WTC11 (cell line): ENCODE data around the gene FBXO4. TPM values are rescaled to one million over a fixed set of nuclear protein-coding genes. Genes with fewer than 3 reads are reported as not detected.

ENCODE experiments used
- ATAC-seq: fragments of 200-7000 bp; cut with Tn5 transposase; 2 replicates; pipeline ENCODE4 v1.10.0; 2021; ENCODE audit warnings: mild to moderate bottlenecking, moderate library complexity
- CTCF ChIA-PET: fragments of 300-600 bp; sonication (Branson Sonifier 250); formaldehyde crosslinking; loops from one replicate; lab custom pipeline; 2021; ENCODE audit warnings: antibody characterized with exemption; lab: Charles Lee
- POLR2A ChIA-PET: fragments of 350-600 bp; sonication (Branson Sonifier 250); formaldehyde crosslinking; loops from one replicate; lab custom pipeline; 2021; ENCODE audit warnings: antibody characterized with exemption; lab: Charles Lee
- DNase-seq: peaks from one replicate; pipeline ENCODE4 v3.0.0; 2021; ENCODE audit warnings: low spot score
- H3K27ac Mint-ChIP-seq: 2 replicates; pipeline ENCODE4 v1.8.0; 2021; ENCODE audit warnings: mixed read lengths
- H3K27me3 Mint-ChIP-seq: 2 replicates; pipeline ENCODE4 v1.8.0; 2021; ENCODE audit warnings: low read depth, mild to moderate bottlenecking, moderate library complexity, mixed read lengths
- H3K36me3 Mint-ChIP-seq: 2 replicates; pipeline ENCODE4 v1.8.0; 2021; ENCODE audit warnings: mixed read lengths
- H3K4me1 Mint-ChIP-seq: 2 replicates; pipeline ENCODE4 v1.8.0; 2022; ENCODE audit warnings: mixed read lengths
- H3K4me3 Mint-ChIP-seq: 2 replicates; pipeline ENCODE4 v1.8.0; 2021; ENCODE audit warnings: mild to moderate bottlenecking, moderate library complexity, mixed read lengths
- H3K9me3 Mint-ChIP-seq: 2 replicates; pipeline ENCODE4 v1.8.0; 2021; ENCODE audit warnings: mixed read lengths
- FOXJ3 ChIP-seq: sonication (generic); formaldehyde crosslinking; IDR thresholded peaks from 2 replicates; pipeline ENCODE4 v1.9.0; 2021; ENCODE audit warnings: missing genetic modification reagents, mild to moderate bottlenecking, borderline replicate concordance
- HMGA2 ChIP-seq: fragments of 250-450 bp; sonication (Bioruptor Pico); IDR thresholded peaks from 2 replicates; pipeline ENCODE4 v1.4.0; 2021; ENCODE audit warnings: mild to moderate bottlenecking, moderate library complexity
- KAT7 ChIP-seq: sonication (generic); formaldehyde crosslinking; IDR thresholded peaks from 2 replicates; pipeline ENCODE4 v1.8.1; 2023; ENCODE audit warnings: missing genetic modification reagents, mild to moderate bottlenecking, borderline replicate concordance
- NR2C2 ChIP-seq: sonication (generic); formaldehyde crosslinking; IDR thresholded peaks from 2 replicates; pipeline ENCODE4 v1.8.0; 2022; ENCODE audit warnings: mild to moderate bottlenecking, missing genetic modification reagents
- SOX15 ChIP-seq: fragments of 250-450 bp; sonication (Bioruptor Pico); IDR thresholded peaks from 2 replicates; pipeline ENCODE4 v1.9.0; 2021; ENCODE audit warnings: mild to moderate bottlenecking
- TEAD1 ChIP-seq: sonication (generic); formaldehyde crosslinking; IDR thresholded peaks from 2 replicates; pipeline ENCODE4 v1.8.0; 2022; ENCODE audit warnings: mild to moderate bottlenecking, missing genetic modification reagents
- TEAD4 ChIP-seq: sonication (generic); formaldehyde crosslinking; IDR thresholded peaks from 2 replicates; pipeline ENCODE4 v1.8.0; 2022; ENCODE audit warnings: mild to moderate bottlenecking, missing genetic modification reagents
- ZNF121 ChIP-seq: sonication (generic); formaldehyde crosslinking; IDR thresholded peaks from 2 replicates; pipeline ENCODE4 v1.8.0; 2023; ENCODE audit warnings: missing genetic modification reagents
- total RNA-seq: library from RNA; stranded (reverse); gene quantifications from 3 replicates; pipeline ENCODE4 v1.2.3, GENCODE V29; 2021
- TF ChIP-seq, protein P1 (sequence below): fragments of 250-450 bp; sonication (Bioruptor Pico); IDR thresholded peaks from 2 replicates; pipeline ENCODE4 v1.9.0; 2021; ENCODE audit warnings: mild to moderate bottlenecking
- TF ChIP-seq, protein P2 (sequence below): sonication (generic); formaldehyde crosslinking; IDR thresholded peaks from 2 replicates; pipeline ENCODE4 v1.8.1; 2022; ENCODE audit warnings: low read depth, mild to moderate bottlenecking, moderate library complexity, missing genetic modification reagents, borderline replicate concordance
- TF ChIP-seq, protein P3 (sequence below): sonication (generic); formaldehyde crosslinking; IDR thresholded peaks from 2 replicates; pipeline ENCODE4 v1.8.0; 2023; ENCODE audit warnings: missing genetic modification reagents, mild to moderate bottlenecking, borderline replicate concordance
- TF ChIP-seq, protein P4 (sequence below): sonication (generic); formaldehyde crosslinking; IDR thresholded peaks from 2 replicates; pipeline ENCODE4 v1.8.0; 2023; ENCODE audit warnings: mild to moderate bottlenecking, missing genetic modification reagents
- TF ChIP-seq, protein P5 (sequence below): sonication (generic); formaldehyde crosslinking; IDR thresholded peaks from 2 replicates; pipeline ENCODE4 v1.8.0; 2022; ENCODE audit warnings: mild to moderate bottlenecking, missing genetic modification reagents

The FBXO4 gene
- total RNA-seq, 1 experiment from 2014 or later: 0.72 TPM

DNA sequence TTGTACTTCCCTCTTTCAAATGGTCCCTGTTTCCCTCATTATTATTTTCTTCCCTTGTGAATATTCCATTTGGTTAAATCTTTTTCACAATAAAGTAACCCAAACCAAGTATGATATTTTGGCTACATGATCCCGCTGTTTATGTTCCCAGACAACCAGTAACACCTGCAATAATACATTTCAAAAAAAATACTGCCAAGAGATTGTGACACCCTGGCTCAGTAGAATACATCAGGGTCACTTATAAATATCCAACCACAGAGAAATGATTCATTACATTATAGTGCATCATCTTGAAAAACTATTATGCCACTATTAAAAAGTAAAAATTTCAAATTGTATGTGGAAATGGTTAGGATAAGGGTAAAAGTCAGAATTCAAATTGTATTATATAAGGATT is 47.7 kb upstream of the FBXO4 start:
- POLR2A ChIA-PET: no interaction called here
- Mint-ChIP-seq H3K27ac (no peak overlapping the region), H3K4me1 (no peaks in the 10 kb centered on the region), H3K36me3 (no peaks in the 10 kb centered on the region), H3K9me3 (peaks cover 18% of the 10 kb centered on the region), H3K4me3 (no peak overlapping the region), H3K27me3 (peaks cover 3% of the 10 kb centered on the region; the same call in 1 of the 2 replicates)
- TF ChIP-seq, protein P1, sequence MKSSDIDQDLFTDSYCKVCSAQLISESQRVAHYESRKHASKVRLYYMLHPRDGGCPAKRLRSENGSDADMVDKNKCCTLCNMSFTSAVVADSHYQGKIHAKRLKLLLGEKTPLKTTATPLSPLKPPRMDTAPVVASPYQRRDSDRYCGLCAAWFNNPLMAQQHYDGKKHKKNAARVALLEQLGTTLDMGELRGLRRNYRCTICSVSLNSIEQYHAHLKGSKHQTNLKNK (CRISPR knock-in tag): no peak
- TF ChIP-seq, protein P2, sequence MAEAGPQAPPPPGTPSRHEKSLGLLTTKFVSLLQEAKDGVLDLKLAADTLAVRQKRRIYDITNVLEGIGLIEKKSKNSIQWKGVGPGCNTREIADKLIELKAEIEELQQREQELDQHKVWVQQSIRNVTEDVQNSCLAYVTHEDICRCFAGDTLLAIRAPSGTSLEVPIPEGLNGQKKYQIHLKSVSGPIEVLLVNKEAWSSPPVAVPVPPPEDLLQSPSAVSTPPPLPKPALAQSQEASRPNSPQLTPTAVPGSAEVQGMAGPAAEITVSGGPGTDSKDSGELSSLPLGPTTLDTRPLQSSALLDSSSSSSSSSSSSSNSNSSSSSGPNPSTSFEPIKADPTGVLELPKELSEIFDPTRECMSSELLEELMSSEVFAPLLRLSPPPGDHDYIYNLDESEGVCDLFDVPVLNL: no peak
- TF ChIP-seq TEAD1 (CRISPR knock-in tag) (no peak), HMGA2 (CRISPR knock-in tag) (no peak), TEAD4 (CRISPR knock-in tag) (no peak)
- TF ChIP-seq, protein P3, sequence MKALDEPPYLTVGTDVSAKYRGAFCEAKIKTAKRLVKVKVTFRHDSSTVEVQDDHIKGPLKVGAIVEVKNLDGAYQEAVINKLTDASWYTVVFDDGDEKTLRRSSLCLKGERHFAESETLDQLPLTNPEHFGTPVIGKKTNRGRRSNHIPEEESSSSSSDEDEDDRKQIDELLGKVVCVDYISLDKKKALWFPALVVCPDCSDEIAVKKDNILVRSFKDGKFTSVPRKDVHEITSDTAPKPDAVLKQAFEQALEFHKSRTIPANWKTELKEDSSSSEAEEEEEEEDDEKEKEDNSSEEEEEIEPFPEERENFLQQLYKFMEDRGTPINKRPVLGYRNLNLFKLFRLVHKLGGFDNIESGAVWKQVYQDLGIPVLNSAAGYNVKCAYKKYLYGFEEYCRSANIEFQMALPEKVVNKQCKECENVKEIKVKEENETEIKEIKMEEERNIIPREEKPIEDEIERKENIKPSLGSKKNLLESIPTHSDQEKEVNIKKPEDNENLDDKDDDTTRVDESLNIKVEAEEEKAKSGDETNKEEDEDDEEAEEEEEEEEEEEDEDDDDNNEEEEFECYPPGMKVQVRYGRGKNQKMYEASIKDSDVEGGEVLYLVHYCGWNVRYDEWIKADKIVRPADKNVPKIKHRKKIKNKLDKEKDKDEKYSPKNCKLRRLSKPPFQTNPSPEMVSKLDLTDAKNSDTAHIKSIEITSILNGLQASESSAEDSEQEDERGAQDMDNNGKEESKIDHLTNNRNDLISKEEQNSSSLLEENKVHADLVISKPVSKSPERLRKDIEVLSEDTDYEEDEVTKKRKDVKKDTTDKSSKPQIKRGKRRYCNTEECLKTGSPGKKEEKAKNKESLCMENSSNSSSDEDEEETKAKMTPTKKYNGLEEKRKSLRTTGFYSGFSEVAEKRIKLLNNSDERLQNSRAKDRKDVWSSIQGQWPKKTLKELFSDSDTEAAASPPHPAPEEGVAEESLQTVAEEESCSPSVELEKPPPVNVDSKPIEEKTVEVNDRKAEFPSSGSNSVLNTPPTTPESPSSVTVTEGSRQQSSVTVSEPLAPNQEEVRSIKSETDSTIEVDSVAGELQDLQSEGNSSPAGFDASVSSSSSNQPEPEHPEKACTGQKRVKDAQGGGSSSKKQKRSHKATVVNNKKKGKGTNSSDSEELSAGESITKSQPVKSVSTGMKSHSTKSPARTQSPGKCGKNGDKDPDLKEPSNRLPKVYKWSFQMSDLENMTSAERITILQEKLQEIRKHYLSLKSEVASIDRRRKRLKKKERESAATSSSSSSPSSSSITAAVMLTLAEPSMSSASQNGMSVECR (CRISPR knock-in tag): no peak
- DNase-seq (no peak), ATAC-seq (no peak)
- CTCF ChIA-PET: no interaction called here

DNA sequence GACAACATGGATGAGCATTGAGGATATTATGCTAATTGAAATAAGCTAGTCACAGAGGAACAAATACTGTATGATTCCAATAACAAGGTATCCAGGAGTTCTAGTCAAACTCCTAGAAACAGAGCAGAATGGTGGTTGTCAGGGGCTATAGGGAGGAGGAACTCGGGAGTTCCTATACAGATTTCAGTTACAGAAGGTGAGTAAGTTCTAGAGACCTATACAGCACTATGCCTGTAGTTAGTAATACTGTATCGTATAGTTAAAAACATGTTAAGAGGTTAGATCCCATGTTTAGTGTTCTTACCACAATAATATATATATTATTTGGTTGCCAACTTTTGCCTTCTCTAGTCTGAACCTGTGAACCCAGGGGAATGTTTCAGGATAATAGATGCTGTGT is 46.9 kb upstream of the FBXO4 start:
- Mint-ChIP-seq H3K27me3 (peaks cover 3% of the 10 kb centered on the region; the same call in 1 of the 2 replicates), H3K9me3 (peaks cover 18% of the 10 kb centered on the region), H3K36me3 (no peaks in the 10 kb centered on the region), H3K27ac (no peak overlapping the region), H3K4me1 (no peaks in the 10 kb centered on the region), H3K4me3 (no peak overlapping the region)
- no peak for TF ChIP-seq NR2C2 (CRISPR knock-in tag)
- TF ChIP-seq, protein P4, sequence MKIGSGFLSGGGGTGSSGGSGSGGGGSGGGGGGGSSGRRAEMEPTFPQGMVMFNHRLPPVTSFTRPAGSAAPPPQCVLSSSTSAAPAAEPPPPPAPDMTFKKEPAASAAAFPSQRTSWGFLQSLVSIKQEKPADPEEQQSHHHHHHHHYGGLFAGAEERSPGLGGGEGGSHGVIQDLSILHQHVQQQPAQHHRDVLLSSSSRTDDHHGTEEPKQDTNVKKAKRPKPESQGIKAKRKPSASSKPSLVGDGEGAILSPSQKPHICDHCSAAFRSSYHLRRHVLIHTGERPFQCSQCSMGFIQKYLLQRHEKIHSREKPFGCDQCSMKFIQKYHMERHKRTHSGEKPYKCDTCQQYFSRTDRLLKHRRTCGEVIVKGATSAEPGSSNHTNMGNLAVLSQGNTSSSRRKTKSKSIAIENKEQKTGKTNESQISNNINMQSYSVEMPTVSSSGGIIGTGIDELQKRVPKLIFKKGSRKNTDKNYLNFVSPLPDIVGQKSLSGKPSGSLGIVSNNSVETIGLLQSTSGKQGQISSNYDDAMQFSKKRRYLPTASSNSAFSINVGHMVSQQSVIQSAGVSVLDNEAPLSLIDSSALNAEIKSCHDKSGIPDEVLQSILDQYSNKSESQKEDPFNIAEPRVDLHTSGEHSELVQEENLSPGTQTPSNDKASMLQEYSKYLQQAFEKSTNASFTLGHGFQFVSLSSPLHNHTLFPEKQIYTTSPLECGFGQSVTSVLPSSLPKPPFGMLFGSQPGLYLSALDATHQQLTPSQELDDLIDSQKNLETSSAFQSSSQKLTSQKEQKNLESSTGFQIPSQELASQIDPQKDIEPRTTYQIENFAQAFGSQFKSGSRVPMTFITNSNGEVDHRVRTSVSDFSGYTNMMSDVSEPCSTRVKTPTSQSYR (CRISPR knock-in tag): no peak
- no peak for TF ChIP-seq ZNF121 (CRISPR knock-in tag)
- TF ChIP-seq, protein P5, sequence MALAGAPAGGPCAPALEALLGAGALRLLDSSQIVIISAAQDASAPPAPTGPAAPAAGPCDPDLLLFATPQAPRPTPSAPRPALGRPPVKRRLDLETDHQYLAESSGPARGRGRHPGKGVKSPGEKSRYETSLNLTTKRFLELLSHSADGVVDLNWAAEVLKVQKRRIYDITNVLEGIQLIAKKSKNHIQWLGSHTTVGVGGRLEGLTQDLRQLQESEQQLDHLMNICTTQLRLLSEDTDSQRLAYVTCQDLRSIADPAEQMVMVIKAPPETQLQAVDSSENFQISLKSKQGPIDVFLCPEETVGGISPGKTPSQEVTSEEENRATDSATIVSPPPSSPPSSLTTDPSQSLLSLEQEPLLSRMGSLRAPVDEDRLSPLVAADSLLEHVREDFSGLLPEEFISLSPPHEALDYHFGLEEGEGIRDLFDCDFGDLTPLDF (CRISPR knock-in tag): no peak
- no peak for TF ChIP-seq TEAD1 (CRISPR knock-in tag)
- TF ChIP-seq SOX15: no peak
- TF ChIP-seq FOXJ3 (CRISPR knock-in tag): no peak
- TF ChIP-seq KAT7 (CRISPR knock-in tag): no peak
- ATAC-seq: no peak
- DNase-seq: no peak
- POLR2A ChIA-PET: no interaction called here
- CTCF ChIA-PET: no interaction called here
